Chondrocyte (in vitro differentiated cells): ENCODE measurements around the gene TAB2. TPM values are rescaled to one million over a fixed set of nuclear protein-coding genes. Genes with fewer than 3 reads are reported as not detected.

Source experiments
- DNase-seq: peaks from one replicate; pipeline ENCODE4 v3.0.0; 2021; ENCODE audit warnings: mixed read lengths, low spot score
- H3K27ac Mint-ChIP-seq: one replicate; pipeline ENCODE4 v1.8.0; 2021; ENCODE audit warnings: mild to moderate bottlenecking, moderate library complexity, mixed read lengths; ENCODE audit not compliant: unreplicated experiment
- H3K27me3 Mint-ChIP-seq: 2 replicates; pipeline ENCODE4 v1.8.0; 2021; ENCODE audit warnings: low read depth, mixed read lengths
- H3K36me3 Mint-ChIP-seq: 2 replicates; pipeline ENCODE4 v1.8.0; 2021; ENCODE audit warnings: low read depth, mixed read lengths
- H3K4me1 Mint-ChIP-seq: 2 replicates; pipeline ENCODE4 v1.8.0; 2021; ENCODE audit warnings: low read depth, mild to moderate bottlenecking, mixed read lengths
- H3K4me3 Mint-ChIP-seq: one replicate; pipeline ENCODE4 v1.8.0; 2021; ENCODE audit warnings: mild to moderate bottlenecking, moderate library complexity, mixed read lengths; ENCODE audit not compliant: unreplicated experiment
- H3K9me3 Mint-ChIP-seq: 2 replicates; pipeline ENCODE4 v1.8.0; 2021; ENCODE audit warnings: low read depth, mixed read lengths
- CTCF ChIP-seq: fragments of 200-600 bp; sonication (generic); IDR thresholded peaks from 2 replicates; pipeline ENCODE4 v1.5.0; 2021; ENCODE audit warnings: antibody characterized with exemption, mild to moderate bottlenecking, moderate library complexity
- total RNA-seq: library from RNA; stranded (reverse); gene quantifications from 3 replicates; pipeline ENCODE4 v1.2.1, GENCODE V29; 2021

TAB2 gene
- total RNA-seq, 1 donor from 2014 or later: 54.9 TPM

GRCh38 chr6:149331871-149332270 lies 14.4 kb downstream of the TAB2 start:
- H3K4me1 Mint-ChIP-seq: peaks cover 73% of the 10 kb centered on the region

GRCh38 chr6:149332602-149333265 lies 15.2 kb downstream of the TAB2 start:
- Mint-ChIP-seq H3K36me3 (peaks cover 2% of the 10 kb centered on the region), H3K9me3 (no peaks in the 10 kb centered on the region), H3K4me1 (peaks cover 79% of the 10 kb centered on the region), H3K27ac (peak overlapping the region; percentile 38), H3K4me3 (no peak overlapping the region), H3K27me3 (no peaks in the 10 kb centered on the region)
- TF ChIP-seq CTCF: no peak
- DNase-seq: no peak

More at GRCh38 chr6:149331871-149332270, 14.4 kb downstream of the TAB2 start:
- Mint-ChIP-seq H3K9me3 (no peaks in the 10 kb centered on the region), H3K4me3 (no peak overlapping the region), H3K36me3 (peaks cover 2% of the 10 kb centered on the region), H3K27me3 (no peaks in the 10 kb centered on the region), H3K27ac (peak overlapping the region; percentile 38)
- no peak for DNase-seq
- TF ChIP-seq CTCF: no peak

DNA sequence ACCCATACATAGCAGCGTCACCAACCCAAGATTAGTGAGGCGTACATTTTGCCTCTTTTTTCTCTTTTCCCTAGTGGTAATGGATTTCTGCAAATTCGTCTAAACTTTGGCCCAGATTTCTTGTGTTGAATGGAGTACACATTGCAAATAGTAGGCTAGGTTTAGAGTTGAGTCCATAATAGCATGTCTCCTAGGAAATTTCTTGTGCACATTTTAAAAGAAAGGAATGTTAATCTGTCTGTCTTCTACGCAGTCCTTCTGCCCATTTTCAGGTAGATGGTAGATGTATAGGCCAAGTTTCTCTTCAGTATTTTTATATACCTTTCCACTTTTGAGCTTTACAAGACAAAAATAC lies 15.7 kb downstream of the TAB2 start:
- peaks cover 84% of the 10 kb centered on the region for H3K4me1 Mint-ChIP-seq
- H3K36me3 Mint-ChIP-seq: peaks cover 2% of the 10 kb centered on the region
- no peak overlapping the region for H3K4me3 Mint-ChIP-seq
- no peaks in the 10 kb centered on the region for H3K27me3 Mint-ChIP-seq
- no peaks in the 10 kb centered on the region for H3K9me3 Mint-ChIP-seq
- H3K27ac Mint-ChIP-seq: peak overlapping the region; percentile 38
- no peak for DNase-seq
- no peak for TF ChIP-seq CTCF

DNA sequence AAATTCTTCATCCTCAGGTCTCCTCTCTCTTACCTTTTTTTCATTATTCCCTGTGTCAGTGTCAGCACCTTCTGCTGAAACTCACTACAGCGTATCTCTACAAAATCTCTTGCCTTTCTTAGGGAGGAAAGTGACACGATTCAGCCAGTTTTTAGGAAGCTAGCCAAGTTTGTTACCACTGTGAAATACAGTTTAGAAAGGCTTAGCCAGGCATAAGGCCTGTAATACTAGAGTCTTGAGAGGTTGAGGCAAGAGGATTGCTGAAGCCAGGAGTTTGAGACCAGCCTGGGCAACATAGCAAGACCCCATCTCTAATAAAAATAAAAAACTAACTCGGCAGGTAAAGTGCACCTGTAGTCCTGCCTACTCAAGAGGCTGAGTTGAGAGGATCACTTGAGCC lies 16.7 kb downstream of the TAB2 start:
- no peaks in the 10 kb centered on the region for H3K27me3 Mint-ChIP-seq
- peaks cover 83% of the 10 kb centered on the region for H3K4me1 Mint-ChIP-seq
- no peak for TF ChIP-seq CTCF
- DNase-seq: no peak
- H3K27ac Mint-ChIP-seq: peak overlapping the region; percentile 76
- H3K36me3 Mint-ChIP-seq: peaks cover under 1% of the 10 kb centered on the region
- no peaks in the 10 kb centered on the region for H3K9me3 Mint-ChIP-seq
- no peak overlapping the region for H3K4me3 Mint-ChIP-seq

GRCh38 chr6:149334682-149335160 lies 17.2 kb downstream of the TAB2 start:
- no peaks in the 10 kb centered on the region for H3K9me3 Mint-ChIP-seq
- DNase-seq: no peak
- H3K27ac Mint-ChIP-seq: peak overlapping the region; percentile 76
- H3K4me1 Mint-ChIP-seq: peaks cover 82% of the 10 kb centered on the region
- no peaks in the 10 kb centered on the region for H3K36me3 Mint-ChIP-seq
- H3K4me3 Mint-ChIP-seq: peak overlapping the region; percentile 1
- no peak for TF ChIP-seq CTCF
- no peaks in the 10 kb centered on the region for H3K27me3 Mint-ChIP-seq
